K562 (cell line): Measurements from ENCODE around the gene ZP3. TPM values are rescaled to one million over a fixed set of nuclear protein-coding genes. Genes with fewer than 3 reads are reported as not detected.
A peak's percentile ranks its signal among the peaks of the same experiment; 100 is the strongest.

Experiments
- CBX2 ChIP-seq: fragments of 200-600 bp; sonication (generic); IDR thresholded peaks from one replicate; pipeline ENCODE4 v1.6.1; 2012; ENCODE audit warnings: mild to moderate bottlenecking, low read length, inconsistent platforms; ENCODE audit not compliant: insufficient read depth, poor library complexity, severe bottlenecking
- CEBPB ChIP-seq: fragments of 450-650 bp; IDR thresholded peaks from 2 replicates; pipeline ENCODE4 v1.6.1; 2016; ENCODE audit warnings: missing genetic modification characterization, missing compliant biosample characterization
- CREM ChIP-seq: IDR thresholded peaks from 2 replicates; pipeline ENCODE4 v1.6.1; 2014; ENCODE audit warnings: antibody characterized with exemption, low read depth
- E2F3 ChIP-seq: fragments of 250-450 bp; sonication (Bioruptor Pico); IDR thresholded peaks from 2 replicates; pipeline ENCODE4 v1.4.0; 2020; ENCODE audit warnings: mild to moderate bottlenecking
- FOS ChIP-seq: IDR thresholded peaks from 3 replicates; pipeline ENCODE4 v1.6.1; 2011; ENCODE audit not compliant: insufficient read length; ENCODE audit errors: extremely low read depth
- GABPA ChIP-seq: fragments of 200-800 bp; sonication (Bioruptor generic); conservative IDR thresholded peaks from 2 replicates; pipeline ENCODE4 v1.6.1; 2016; ENCODE audit warnings: low read depth, missing genetic modification characterization, missing compliant biosample characterization
- NR2F6 ChIP-seq: fragments of 450-650 bp; formaldehyde crosslinking; IDR thresholded peaks from 2 replicates; pipeline ENCODE4 v1.4.0; 2020; ENCODE audit warnings: mild to moderate bottlenecking
- PHF21A ChIP-seq: fragments of 450-650 bp; IDR thresholded peaks from 2 replicates; pipeline ENCODE4 v1.6.1; 2017; ENCODE audit warnings: low read depth, borderline replicate concordance
- PHTF2 ChIP-seq: fragments of 250-450 bp; sonication (Bioruptor Pico); IDR thresholded peaks from 2 replicates; pipeline ENCODE4 v1.5.0; 2021; ENCODE audit warnings: mild to moderate bottlenecking
- RBM15 ChIP-seq: fragments of 200-400 bp; formaldehyde crosslinking; IDR thresholded peaks from 2 replicates; pipeline ENCODE4 v1.6.1; 2018; ENCODE audit warnings: mild to moderate bottlenecking, low read length, moderate library complexity; ENCODE audit not compliant: insufficient read depth
- SFPQ ChIP-seq: fragments of 200-400 bp; formaldehyde crosslinking; IDR thresholded peaks from 2 replicates; pipeline ENCODE4 v1.6.1; 2017; ENCODE audit warnings: mild to moderate bottlenecking, low read depth, low read length, moderate library complexity
- SP1 ChIP-seq: sonication (generic); formaldehyde crosslinking; IDR thresholded peaks from 2 replicates; pipeline ENCODE4 v1.8.1; 2022; ENCODE audit warnings: mild to moderate bottlenecking, missing genetic modification reagents
- ZBTB34 ChIP-seq: fragments of 250-450 bp; sonication (Bioruptor Pico); IDR thresholded peaks from 2 replicates; pipeline ENCODE4 v1.8.0; 2021; ENCODE audit warnings: mild to moderate bottlenecking, moderate library complexity
- ZFX ChIP-seq: sonication (generic); formaldehyde crosslinking; IDR thresholded peaks from 2 replicates; pipeline ENCODE4 v1.8.0; 2022; ENCODE audit warnings: mild to moderate bottlenecking, missing genetic modification reagents, moderate library complexity
- ZNF589 ChIP-seq: fragments of 200-800 bp; sonication (Bioruptor generic); IDR thresholded peaks from 2 replicates; pipeline ENCODE4 v1.6.1; 2016; ENCODE audit warnings: low read depth, missing genetic modification characterization, missing compliant biosample characterization
- ZNF609 ChIP-seq: sonication (generic); formaldehyde crosslinking; IDR thresholded peaks from 2 replicates; pipeline ENCODE4 v1.8.1; 2023; ENCODE audit warnings: missing genetic modification reagents, mild to moderate bottlenecking, borderline replicate concordance
- polyA plus RNA-seq, 8 experiments: library from polyadenylated mRNA; depleted of rRNA in 4 of 8; stranded (reverse) in 5 of 8; unstranded in 3 of 8; fragments of >200 nt; fragmentation: Nextera tagmentation in 2 of 8; fragmentation: Illumina TruSeq in 1 of 8; extraction: Ambion mirVana in 2 of 8; extraction: Trizol in 1 of 8; gene quantifications; 2 replicates each; pipeline versions ENCODE4 v1.2.1 to v1.2.3, GENCODE V29; 2011 to 2014; ENCODE audit warnings: inconsistent platforms in 1 of 8, missing spikeins in 1 of 8
- total RNA-seq, 7 experiments: library from RNA; depleted of rRNA in 6 of 7; stranded (reverse); fragments of >200 nt in 6 of 7; fragmentation: Illumina TruSeq in 2 of 7; extraction: Trizol in 2 of 7; gene quantifications; 2 replicates each; pipeline versions ENCODE4 v1.2.1 to v1.2.3, GENCODE V29; 2011 to 2021; ENCODE audit warnings: low replicate concordance in 1 of 7
- TF ChIP-seq, protein P1 (sequence below): fragments of 250-450 bp; sonication (Bioruptor Pico); IDR thresholded peaks from 2 replicates; pipeline ENCODE4 v1.8.0; 2021; ENCODE audit warnings: borderline replicate concordance, mild to moderate bottlenecking, moderate library complexity; ENCODE audit not compliant: poor library complexity, severe bottlenecking

The ZP3 gene
- total and polyA plus RNA-seq, 9 of the 15 experiments (the other 6 are each of a cell fraction or from before 2014, with no cell fraction given), result 1.4 to 3.8 (median 2.4) TPM

- TF ChIP-seq SFPQ, result no peak
- TF ChIP-seq FOS, result no peak
- peak; percentile 68; the same call in 1 of the 2 replicates for TF ChIP-seq CREM
- no peak for TF ChIP-seq RBM15
- TF ChIP-seq PHF21A, result no peak
- no peak for TF ChIP-seq CBX2
- TF ChIP-seq ZFX, result peak; percentile 94
- peak; percentile 58 for TF ChIP-seq GABPA (tag)
- TF ChIP-seq, protein P1, sequence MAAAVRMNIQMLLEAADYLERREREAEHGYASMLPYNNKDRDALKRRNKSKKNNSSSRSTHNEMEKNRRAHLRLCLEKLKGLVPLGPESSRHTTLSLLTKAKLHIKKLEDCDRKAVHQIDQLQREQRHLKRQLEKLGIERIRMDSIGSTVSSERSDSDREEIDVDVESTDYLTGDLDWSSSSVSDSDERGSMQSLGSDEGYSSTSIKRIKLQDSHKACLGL, result peak; percentile 51
- TF ChIP-seq ZBTB34 (CRISPR knock-in tag), result peak; percentile 57; the same call in 1 of the 2 replicates
- peak; percentile 76; the same call in 1 of the 2 replicates for TF ChIP-seq ZNF589 (CRISPR knock-in tag)
- TF ChIP-seq SP1 (CRISPR knock-in tag), result peak; percentile 78
- TF ChIP-seq CEBPB (tag), result no peak
- TF ChIP-seq ZNF609, result peak; percentile 56; the same call in 1 of the 2 replicates
- no peak for TF ChIP-seq PHTF2 (CRISPR knock-in tag)
- TF ChIP-seq E2F3 (CRISPR knock-in tag), result peak; percentile 90
- no peak for TF ChIP-seq NR2F6 (CRISPR knock-in tag)
Measured at GRCh38 chr7:76393116-76394031, 31.4 kb upstream of the ZP3 start (continued).
